Left renal pelvis (tissue), 4 donors: ENCODE data around the gene UNC5A. TPM values are rescaled to one million over a fixed set of nuclear protein-coding genes. Genes with fewer than 3 reads are reported as not detected.

Experiments used
- DNase-seq, 4 donors: peaks; one replicate each; pipeline ENCODE4 v3.0.0-alpha.2; 2013; ENCODE audit warnings: low read depth in 4 of 4, low spot score in 3 of 4
- polyA plus RNA-seq, 4 donors: library from polyadenylated mRNA; unstranded; fragments of 120-200 nt; gene quantifications; one replicate each; pipeline ENCODE4 v1.2.1, GENCODE V29; 2013; ENCODE audit not compliant: insufficient read length in 4 of 4

The UNC5A gene
- polyA plus RNA-seq, 4 donors, result 0.10 to 0.23 (median 0.11) TPM

DNA sequence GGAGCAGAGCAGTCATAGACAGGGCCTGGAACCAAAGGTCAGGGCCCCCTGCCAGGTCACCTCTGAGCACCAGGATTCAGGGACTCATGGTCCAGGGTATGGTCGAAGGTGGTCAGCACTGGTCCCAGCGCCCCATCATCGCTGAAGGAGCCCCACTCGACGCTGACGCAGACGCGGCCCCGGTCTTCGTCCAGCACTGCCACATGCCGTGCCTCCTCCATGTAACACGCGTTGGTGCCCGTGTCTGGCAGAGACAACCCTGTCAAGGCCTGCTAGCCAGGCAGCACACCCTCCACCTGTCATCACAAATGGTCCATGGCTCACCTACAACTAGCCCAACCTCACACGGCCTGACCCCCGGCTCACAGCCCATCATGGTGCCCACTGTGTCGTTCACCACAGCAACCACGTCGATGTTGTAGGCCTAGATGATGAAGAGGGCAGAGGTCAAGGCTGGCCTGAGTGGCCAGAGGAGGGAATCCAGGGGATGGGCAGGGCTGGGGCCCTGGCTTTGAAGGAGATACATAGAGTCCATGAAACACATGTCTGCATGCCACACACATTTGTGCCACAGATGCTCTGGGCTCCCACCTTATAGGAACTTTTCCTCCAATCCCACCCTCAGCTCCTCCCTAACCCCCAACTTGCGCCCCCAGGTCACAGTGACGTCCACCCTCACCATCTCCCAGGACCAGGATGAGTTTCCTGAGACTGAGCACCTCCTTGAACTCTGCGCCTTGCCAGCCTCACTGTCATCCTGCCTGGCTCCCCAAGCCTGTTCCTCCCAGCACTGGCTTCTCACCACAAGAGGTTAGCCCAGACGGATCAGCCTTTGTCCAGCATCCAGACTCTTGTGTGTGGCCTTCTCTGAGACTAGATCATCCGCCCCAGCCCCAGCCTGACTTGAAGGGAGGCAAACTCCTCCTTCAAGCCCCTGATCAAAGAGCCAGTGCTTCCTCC lies 79.2 kb downstream of the UNC5A start:
- DNase-seq, result no peak

DNA sequence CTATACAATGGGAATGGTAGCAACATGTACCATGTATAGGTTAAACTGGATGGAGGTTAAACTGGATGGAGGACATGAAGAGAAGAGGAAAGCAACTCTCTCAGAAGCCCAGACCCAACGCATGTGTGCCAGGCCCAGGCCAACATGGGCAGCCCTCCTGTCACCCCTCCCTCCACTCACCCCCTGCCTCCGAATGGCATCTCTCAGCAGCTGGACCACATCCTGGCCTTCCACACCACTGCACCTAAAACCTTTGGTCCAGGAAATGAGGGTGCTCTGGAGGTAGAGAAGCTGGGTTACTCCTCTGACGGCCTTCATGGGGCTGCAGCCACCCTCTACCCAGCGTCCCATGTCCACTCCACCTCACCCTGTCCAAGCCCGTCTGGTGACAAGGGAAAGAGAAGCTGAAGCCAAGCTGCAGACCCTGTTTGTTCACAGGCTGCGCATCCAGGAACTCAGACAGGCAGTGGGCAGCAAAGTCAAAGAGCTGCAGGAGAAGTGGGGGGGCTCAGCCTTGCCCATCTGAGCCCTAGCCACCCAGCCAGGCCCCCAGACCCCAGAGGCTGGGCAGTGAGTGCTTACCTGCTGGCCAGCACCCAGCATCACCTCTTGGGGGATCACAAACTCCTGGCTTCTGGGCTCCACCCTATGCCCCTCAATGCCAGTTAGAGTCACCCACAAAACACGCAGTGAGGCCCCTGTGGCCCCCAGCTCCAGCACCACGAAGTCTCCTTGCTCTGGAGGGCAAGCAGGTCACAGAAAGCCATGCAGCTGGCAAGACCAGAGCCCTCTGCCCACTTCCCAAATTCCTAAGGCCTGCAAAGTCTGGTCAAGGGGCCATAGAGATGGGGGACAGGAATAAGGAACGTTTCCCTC lies 80.3 kb downstream of the UNC5A start:
- DNase-seq, result no peak

- no peak for DNase-seq
Measured at GRCh38 chr5:176891331-176891958, 81.1 kb downstream of the UNC5A start.

DNA sequence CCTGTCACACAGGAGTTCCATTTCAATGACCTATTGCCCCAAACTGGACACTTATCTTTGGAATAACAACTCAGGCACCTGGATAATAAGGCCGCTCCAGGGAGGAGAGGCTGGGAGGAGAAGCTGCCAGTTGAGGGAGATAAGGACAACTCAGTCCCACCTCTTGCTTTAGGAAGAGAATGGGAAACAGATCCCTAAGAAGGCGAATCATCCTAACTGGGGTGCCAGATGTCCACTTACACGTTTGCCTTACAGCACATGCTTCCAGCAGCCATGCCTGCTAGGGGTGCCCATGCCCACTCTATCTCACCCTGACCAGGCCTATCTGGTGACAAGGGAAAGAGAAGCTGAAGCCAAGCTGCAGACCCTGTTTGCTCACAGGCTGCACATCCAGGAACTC lies 82.3 kb downstream of the UNC5A start:
- no peak for DNase-seq

GRCh38 chr5:176894298-176894697 lies 83.9 kb downstream of the UNC5A start:
- DNase-seq, result no peak

DNA sequence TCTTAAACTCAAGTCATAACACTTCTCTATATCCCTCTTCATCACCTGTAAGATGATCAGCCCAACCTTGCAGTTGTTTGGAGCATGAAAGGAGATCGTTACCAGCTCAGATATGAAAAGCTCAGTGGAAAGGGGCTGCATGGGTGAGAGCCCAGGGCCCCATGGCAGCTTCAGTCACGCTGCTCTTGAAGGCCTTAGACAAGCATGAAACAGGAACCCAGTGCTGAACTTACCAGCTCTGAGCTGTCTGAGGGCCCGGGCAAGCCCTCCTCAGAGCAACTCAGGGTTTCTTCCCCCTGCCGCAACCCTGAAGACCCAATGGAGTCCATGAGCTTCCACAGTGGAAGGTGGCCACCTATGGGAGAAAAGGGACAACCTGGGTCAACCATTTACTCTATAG lies 85.5 kb downstream of the UNC5A start:
- no peak for DNase-seq

GRCh38 chr5:176897263-176897662 lies 86.9 kb downstream of the UNC5A start:
- no peak for DNase-seq

DNA sequence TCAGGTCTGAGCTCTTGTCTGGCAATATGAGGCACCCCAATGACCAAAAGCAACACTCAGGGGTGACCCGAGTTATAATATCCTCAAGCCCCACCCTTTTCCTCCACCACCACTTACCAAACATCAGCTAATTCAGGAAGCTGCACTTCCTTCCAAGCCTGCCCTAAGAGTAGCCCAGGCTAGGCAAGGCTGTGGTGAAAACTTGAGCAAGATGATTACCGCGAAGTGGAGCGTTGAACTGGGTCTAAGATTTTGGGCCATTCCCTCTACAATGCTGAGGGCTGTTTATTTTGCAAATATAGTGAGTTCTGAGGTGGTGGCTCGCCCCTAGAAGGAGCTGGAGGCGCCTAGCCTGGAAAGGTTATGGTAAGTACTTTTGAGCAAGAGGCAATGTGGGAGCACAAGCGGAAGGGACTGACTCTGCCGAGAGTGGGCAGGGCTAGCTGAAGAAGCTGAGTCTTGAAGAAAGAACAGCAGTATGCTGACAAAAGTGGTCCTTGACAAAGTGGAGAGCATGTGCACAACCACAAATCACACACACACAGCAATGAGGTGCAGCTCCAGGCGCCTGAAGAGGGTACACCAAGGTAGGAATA lies 89.0 kb downstream of the UNC5A start, which contains the start of gene HK3:
Gene HK3, minus strand, starts transcription at position 51 of the 596 bp plus-strand sequence. CDS start 3,187 bp downstream, outside the sequence.
- no peak for DNase-seq

GRCh38 chr5:176899946-176900779 lies 89.8 kb downstream of the UNC5A start:
- no peak for DNase-seq

- DNase-seq, result no peak
Measured at GRCh38 chr5:176900780-176901204, 90.4 kb downstream of the UNC5A start.

- no peak for DNase-seq
Measured at GRCh38 chr5:176901260-176902101, 91.1 kb downstream of the UNC5A start.

DNA sequence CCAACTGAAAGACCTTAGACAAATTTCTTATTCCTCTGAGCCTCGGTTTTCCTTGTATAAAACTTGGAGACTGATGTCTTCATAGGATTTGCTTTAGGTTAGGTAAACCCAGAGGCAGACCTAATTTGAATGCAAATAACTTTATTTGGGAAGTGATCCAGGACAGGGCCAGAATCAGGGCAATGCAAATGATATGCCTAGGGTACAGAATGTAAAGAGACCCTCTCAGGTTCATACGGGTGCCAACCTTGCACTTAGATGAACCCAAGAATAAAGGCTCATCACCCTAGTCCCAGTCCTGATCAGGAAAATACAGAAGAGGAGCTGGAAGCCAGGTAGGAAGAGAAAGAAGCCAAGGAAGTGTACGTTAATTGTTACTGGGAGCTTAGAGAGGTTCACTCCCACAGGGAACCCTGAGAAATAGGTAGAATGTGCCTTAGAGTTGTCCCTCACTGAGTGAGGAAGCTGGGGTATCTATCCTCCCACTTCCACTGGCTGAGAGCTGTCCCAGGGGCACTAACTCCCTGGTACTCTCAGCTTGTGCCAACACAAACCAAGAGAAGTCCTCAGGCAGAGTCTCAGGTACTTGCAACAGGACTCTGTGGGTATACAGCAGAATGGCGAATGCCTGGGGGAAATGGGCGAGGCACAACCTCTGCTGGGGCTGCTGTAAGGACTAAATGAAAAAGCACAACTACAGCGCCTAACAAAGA lies 91.9 kb downstream of the UNC5A start:
- no peak for DNase-seq

DNA sequence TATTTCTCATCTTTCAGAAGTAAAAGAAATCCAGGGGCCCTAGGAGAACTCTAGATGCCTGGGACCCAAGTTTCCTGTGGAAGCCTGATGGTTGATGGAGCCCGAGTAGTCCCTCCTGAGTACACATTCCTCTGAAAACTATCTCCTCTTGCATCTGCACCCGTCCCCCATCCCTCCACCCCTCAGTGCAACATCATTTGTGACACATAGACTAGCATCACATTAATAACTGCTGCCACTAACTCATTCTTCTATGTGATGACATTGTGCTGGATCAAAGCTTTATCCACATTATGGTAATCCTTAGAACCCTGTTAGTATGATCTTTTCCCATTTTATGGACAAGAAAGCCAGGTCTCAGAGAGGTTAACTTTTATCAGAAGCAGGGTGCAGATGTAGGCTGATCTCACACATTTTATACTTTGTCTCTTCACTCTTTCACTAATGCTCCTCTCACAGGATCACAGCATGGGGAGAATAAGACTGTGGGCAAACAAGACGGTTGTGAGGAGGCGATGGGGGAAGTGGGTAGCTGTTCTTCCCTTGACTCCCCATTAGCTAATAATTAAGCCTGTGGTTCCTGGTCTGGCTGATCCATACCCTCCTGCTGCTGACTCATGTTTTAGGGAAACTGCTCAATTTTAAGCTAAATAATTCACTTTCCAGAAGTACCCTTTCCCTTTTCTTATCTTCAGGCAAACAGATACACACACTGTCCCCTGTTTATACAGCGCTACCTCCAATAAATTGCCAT lies 92.7 kb downstream of the UNC5A start:
- no peak for DNase-seq

DNA sequence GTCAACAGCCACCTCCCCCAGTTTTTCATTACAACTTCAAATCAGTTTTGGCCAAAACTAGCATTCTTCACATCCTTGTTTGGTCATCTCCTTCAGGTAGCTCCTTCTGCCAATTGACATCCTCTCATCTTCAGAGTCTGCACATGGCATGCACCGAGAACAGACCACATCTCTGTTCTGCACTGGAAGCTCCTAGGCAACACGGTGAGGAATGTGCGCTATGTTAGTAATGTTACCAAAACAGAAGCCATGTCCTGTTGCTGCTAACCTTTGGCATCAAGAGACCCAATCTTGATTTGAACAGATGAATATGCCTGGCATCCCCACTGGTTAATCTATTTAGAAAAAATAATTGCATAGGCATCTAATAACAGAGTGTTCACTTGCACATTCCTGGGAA lies 93.9 kb downstream of the UNC5A start:
- DNase-seq, result no peak

DNA sequence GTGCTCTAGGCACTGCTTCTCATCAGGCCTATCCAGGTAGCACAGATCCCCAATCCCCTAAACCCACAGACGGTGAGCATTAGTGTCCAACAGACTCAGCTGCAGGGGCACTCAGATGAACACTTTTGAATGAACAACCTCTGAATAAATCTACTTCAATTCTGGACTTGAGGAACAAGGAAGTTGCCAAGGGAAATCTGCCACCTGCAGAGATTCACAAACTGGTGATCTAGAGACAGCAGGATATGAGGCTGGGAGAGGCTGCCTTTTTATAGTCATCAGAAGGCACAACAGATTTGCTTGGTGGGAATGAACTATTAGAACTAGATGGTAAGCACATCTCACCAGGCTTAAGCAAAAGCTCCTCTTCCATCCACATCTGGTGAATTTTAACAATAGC lies 95.8 kb downstream of the UNC5A start:
- DNase-seq, result no peak

DNA sequence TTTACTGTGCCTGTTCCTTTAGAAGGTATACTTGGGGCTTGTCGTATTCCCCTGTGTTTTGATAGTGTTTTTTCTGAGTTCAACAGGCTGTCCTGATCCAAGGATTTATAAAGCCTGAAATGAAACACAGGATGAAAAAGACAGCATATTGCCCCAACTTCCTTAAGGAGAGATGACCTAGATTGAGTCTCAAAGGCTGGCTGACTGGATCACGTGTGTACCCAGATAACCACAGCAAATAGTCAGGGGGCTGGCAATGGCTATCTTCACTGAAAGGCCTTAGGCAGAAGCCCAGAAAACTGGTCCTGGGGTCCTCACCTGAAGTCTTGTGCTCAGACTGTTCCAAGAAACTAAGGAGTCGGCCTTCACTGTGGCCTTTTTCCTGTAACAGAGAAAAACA lies 96.4 kb downstream of the UNC5A start:
- DNase-seq, result no peak

DNA sequence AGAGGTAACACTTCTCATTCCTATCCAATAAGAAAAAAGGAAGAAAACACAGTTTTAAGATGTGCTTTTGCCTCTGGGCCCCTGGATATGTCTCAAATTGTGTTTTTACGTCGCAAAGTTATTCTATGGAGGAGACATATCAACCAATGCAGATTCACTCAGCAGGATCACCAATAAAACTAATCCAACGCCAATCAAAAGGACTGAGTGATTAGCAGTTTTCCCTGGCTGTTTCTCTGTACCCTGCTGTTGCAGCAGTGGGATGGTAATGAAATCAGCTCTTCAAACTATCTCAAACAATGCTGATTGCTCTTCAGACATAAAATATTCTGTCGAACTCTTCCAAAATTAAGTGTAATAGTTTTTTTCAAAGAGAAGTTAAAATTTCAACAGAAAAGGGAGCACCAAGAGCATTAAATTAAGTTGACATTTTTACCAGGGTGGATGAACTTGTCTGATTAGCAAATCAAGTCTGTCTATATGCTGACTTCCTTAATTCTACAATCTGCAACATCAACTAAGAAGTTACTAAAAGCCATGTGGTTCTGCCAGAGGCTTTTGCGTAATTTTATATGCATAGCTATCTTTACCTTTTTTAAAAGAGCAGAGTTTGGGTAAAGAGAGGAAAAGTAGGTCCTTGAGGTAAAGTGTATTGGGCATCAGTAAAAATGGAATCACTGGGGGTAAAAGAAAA lies 98.5 kb downstream of the UNC5A start:
- DNase-seq, result no peak
